ENCODE results near the gene IL24.

GRCh38 chr1:206867716-206868115 lies 29.5 kb upstream of the IL24 start:
- TF ChIP-seq CTCF (IDR thresholded peaks at IDR 0.05; ENCODE audit: low read depth, low read length, poor library complexity, severe bottlenecking) (no peak), EZH2phosphoT487 (IDR thresholded peaks at IDR 0.05; ENCODE audit: borderline replicate concordance, low read length) (no peak)

Measured in DOHH2 (cell line).